ENCODE measurements around the gene SERPINC1.
"Not testable (repeated sequence)": the region's sequence is repeated elsewhere in the genome, so short reads cannot be mapped to it uniquely, and the experiment has no call there.

SERPINC1 gene

DNA sequence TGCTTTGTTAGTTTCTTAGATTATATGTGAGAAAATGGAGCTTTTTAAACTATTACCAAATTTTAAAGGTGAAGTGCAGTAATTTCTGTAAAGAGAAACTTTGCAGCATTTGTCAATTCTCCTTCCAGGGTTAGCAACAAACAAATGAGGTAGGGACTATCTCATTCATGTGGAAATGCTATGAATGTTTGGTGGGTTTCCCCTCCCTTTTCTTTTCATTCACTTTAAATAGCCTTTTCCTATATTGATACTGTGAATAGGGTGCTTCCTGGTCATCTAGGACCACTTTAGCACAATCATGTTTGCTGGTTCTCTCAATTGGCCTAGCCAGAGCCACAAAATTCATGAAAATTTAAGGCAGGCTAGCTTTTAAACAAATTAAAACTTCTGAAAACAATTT is 28.4 kb downstream of the SERPINC1 start:
- no peak for DNase-seq

- no peak for DNase-seq
Observed at GRCh38 chr1:173887627-173888026, 29.5 kb downstream of the SERPINC1 start.

- DNase-seq: no peak
Observed at GRCh38 chr1:173886746-173887611, 30.1 kb downstream of the SERPINC1 start.

GRCh38 chr1:173884701-173885100 is 32.4 kb downstream of the SERPINC1 start:
- DNase-seq: no peak

DNA sequence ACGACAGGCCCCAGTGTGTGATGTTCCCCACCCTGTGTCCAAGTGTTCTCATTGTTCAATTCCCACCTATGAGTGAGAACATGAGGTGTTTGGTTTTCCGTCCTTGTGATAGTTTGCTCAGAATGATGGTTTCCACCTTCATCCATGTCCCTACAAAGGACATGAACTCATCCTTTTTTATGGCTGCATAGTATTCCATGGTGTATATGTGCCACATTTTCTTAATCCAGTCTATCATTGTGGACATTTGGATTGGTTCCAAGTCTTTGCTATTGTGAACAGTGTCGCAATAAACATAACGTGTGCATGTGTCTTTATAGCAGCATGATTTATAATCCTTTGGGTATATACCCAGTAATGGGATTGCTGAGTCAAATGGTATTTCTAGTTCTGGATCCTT is 36.0 kb downstream of the SERPINC1 start:
- DNase-seq: not testable (repeated sequence)

- DNase-seq: no peak
Observed at GRCh38 chr1:173878251-173878650, 38.9 kb downstream of the SERPINC1 start.

- DNase-seq: no peak
Observed at GRCh38 chr1:173876732-173877131, 40.4 kb downstream of the SERPINC1 start.

- DNase-seq: no peak
Observed at GRCh38 chr1:173871500-173871899, 45.6 kb downstream of the SERPINC1 start.

DNA sequence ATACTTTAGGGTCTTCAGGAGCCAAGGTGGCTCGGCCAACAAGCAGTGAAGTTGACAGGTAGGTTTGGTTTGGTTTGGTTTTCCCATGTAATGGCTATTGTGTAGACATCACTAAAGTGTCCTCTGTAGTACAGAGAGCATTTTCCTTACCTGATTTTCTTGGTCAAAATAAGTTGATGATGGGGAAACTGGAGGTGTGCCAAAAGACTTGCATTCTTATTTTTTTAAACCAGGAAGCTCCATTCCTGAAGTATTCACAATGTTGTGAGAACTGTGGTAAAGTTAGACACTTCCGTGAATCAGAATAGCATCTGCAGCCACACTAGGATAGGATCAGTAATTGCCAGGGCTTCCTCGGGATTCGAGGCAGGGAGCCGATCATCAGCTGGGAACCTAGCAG is 46.0 kb downstream of the SERPINC1 start:
- no peak for DNase-seq

DNA sequence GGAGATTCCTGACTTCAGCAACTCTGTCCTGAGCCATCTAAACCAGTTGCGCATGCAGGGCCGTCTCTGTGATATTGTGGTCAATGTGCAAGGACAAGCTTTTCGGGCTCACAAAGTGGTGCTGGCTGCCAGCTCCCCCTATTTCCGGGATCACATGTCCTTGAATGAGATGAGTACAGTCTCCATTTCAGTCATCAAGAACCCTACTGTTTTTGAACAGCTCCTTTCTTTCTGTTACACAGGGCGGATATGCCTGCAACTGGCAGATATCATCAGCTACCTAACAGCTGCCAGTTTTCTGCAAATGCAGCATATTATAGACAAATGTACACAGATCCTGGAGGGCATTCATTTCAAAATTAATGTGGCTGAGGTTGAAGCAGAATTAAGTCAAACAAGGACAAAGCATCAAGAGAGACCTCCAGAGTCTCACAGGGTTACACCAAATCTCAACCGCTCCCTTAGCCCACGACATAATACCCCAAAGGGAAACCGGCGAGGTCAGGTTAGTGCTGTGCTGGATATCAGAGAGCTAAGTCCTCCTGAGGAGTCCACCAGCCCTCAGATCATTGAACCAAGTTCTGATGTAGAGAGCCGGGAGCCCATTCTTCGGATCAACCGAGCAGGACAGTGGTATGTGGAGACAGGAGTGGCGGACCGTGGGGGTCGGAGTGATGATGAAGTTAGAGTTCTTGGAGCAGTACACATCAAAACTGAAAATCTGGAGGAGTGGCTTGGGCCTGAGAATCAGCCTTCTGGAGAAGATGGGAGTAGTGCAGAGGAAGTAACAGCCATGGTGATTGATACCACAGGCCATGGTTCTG is 46.7 kb downstream of the SERPINC1 start:
- DNase-seq: peak; percentile 41

DNA sequence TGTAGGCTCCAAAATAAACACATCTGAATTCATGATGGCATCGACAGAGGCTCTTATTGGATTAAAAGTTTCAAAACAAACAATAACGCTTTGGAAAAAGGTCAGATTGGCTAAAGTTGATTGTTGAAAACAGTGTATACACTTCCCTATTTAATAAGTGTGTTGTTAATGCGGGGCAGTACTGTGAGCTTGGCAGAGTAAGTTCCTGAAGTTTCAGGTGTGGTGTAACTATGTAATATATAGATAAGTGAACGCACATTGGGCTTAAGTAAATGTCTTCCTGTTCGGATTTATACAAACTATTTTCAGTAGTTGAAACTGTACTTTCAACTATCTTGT is 48.1 kb downstream of the SERPINC1 start:
- DNase-seq: no peak

GRCh38 chr1:173868266-173869020 is 48.7 kb downstream of the SERPINC1 start, which contains the start of gene ZBTB37:
Gene ZBTB37, plus strand, starts transcription at chr1:173868380. Its CDS starts 1,846 bp downstream, at chr1:173870226.
- DNase-seq: peak; percentile 72

DNA sequence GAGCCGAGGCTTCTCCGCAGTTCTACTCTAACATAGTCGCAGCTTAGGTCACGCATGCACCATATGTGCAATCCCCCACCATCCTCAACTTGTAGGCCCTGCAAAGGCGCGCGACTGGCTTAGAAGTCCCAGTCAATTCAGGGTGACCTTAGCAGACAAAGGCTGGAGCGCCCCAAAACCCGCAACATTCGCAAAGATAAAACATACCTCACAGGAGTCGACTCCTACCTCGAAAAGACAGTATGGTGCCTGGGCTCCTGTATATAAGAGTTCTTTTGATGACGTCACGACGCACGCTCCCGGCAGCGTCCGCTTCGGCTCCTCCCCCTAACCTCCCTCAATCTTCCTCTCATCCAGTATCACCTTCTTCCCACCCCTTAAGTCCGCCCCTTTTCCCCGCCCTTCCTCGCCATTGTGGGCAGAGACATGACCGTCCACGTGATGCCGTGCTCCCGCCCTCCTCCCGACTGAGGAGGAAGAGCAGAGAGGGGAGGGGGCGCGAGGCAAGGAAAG is 49.3 kb downstream of the SERPINC1 start, which contains the start of gene GAS5:
Gene GAS5 (minus strand): TSS at position 237 of the 513 bp plus-strand sequence.
- peak; percentile 97 for DNase-seq

GRCh38 chr1:173867141-173867752 is 49.9 kb downstream of the SERPINC1 start:
- peak; percentile 30 for DNase-seq

DNA sequence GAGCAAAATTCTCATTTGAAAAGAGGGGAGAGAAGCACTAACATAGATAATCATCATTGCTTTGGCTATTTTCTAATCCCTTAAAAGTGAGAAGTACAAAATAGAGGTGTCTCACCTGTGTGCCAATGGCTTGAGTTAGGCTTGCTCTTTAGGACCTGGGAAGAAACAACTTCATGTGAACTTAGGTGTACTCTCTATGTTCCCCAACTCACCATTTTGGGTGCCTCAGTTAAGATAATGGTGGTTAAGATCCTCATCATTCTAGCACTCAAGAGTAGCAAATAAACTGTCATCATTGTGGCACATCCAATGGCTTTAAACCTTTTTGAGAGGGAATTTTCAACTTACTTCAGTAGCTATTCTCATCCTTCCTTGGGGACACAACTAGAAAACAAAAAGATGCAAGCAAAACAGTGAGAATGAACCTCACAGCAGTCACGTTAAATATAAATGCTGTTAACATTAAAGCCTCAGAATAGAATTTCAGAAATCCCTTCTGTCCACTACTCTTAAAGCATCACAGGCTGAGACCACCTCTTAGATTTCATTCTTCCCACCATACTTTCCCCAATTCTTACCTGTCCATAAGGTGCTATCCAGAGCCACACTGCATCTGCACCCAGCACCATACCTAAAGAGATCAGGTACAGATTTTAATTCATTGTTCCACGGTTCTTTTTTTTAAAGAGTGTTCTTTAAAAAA is 50.6 kb downstream of the SERPINC1 start:
- DNase-seq: no peak

- no peak for DNase-seq
Observed at GRCh38 chr1:173865468-173866164, 51.5 kb downstream of the SERPINC1 start.

DNA sequence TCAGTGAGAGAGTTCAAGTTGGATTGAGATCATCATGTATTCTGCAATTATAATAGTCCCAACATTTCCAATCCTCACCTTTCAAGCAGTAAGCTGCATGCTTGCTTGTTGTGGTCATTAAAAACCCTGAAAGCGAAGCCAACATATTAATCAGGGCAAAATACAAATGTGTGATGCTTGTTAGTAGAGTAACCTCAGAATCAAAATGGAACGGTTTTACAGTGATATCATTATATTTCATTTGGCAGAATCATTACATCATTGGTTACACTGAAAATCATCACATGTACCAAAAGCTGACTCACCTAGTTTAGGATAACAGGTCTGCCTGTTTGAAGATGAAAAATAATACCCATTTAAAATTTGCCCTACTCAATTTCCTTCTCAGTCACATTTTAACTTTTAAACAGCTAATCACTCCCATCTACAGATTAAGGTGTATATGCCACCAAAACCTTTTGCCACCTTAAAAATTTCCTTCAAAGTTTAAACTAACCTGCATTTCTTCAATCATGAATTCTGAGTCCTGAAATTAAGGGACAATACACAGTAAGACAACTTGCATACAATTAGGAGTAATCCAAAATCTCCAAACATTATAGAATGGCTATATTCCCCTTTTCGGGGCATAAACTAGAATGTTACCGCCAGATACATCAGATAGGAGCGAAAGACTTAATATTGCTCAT is 52.8 kb downstream of the SERPINC1 start:
- DNase-seq: no peak

DNA sequence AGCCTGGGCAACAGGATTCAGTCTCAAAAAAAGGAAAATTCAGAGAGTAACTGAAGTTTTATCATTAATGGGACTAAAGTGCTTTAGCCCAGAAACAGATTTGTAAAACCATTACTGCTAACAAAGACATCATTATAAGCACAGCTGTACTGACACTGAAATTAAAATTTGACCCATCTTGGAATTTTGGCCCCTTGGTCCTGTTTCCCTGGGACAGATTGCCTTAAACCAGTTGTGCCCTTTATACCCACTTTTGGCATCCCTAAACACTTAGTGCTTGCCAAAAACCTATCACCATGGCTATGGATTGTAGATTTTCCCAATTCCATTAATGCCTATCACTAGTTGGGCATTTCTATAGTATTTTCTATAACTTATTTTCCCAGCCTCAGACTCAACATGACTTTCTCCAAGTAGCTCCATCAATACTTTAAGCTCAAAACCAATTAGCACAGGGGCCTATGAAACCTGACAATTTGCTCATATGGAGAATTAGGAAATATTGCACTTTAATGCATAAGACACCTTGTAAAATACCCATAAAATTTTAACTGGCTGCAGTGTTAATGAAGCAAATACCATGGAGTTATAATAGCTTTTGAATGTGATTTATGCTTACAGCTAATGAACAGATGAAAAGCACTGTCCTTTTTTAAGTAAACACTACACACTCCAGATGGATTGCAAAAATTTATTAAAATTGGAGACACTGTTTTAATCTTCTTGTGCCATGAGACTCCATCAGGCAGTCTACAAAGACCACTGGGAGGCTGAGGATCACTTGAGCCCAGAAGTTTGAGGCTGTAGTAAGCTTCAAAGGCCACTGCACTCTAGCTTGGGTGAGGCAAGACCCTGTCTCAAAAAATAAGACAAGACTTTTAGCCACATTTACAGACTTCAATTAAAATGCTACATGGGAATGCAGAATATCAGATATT is 53.6 kb downstream of the SERPINC1 start:
- DNase-seq: no peak

DNA sequence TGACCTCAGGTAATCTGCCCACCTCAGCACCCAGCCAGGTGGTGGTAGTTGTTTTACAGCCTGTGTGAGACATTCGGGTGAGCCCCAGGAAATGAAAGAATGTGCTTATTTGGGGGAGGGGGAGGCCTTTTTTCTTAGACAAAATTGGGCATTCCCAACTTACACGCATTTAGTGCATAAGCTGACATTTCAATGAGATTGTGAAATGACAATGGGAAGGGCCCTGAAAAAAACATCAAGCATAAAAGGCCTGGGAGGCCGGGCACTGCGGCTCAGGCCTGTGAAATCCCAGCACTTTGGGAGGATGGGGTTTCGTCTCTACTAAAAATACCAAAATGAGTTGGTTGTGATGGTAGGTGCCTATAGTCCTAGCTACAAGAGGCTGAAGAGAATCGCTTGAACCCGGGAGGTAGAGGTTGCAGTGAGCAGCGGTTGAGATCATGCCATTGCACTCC is 54.3 kb downstream of the SERPINC1 start:
- DNase-seq: no peak

Data from NCI-H2029 (cell line).